Ecto neural progenitor cell (in vitro differentiated cells): Measurements from ENCODE around the gene HIRA.
"Not testable (repeated sequence)": the region's sequence is repeated elsewhere in the genome, so short reads cannot be mapped to it uniquely, and the experiment has no call there.

Experiments
- DNase-seq: peaks from one replicate; pipeline ENCODE4 v3.0.0-alpha.2; 2018; ENCODE audit warnings: low spot score

Gene HIRA

GRCh38 chr22:19330205-19330604, 101.3 kb downstream of the HIRA start:
- not testable (repeated sequence) for DNase-seq

DNA sequence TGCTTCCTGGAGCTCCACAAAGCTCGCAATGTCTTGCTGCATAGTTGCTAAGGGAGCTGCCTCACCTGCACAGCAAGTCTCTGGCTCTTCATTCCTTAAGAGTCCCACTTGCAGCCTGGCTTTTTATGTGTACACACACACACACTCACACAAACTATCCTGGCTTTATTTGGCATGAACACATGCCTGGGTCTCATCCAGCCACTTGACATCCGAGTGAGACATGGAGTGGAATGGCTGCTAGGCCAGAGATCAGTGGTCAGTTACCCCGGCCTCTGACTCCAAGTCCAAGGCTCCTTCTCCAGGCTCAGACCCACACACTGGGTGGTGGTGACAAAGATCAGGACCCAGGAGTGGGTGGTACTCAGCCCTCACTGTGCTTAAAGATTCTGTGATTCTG, 102.1 kb downstream of the HIRA start:
- DNase-seq, result no peak

DNA sequence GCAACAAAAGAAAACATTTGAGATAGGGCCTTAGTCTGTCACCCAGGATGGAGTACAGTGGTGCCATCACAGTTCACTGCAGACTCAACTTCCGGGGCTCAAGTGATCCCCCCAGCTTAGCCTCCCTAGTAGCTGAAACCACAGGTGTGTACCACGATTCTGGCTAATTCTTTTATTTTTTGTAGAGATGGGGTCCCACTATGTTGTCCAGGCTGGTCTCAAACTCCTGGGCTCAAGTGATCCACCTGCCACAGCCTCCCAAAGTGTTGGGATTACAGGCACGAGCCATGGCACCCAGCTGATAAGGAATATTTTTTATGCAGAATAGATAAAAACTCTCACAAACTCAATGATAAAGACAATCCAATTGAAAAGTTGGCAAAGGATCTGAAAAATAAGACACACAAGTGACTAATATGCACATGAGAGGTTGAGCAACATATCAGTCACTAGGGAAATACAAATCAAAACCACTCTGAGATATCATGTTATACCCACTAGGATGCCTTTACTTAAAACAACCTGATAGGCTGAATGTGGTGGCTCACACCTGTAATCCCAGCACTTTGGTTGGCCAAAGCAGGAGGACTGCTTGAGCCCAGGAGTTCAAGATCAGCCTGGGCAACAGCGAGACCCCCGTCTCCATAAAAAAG, 106.1 kb downstream of the HIRA start:
- DNase-seq, result no peak

GRCh38 chr22:19323420-19323819, 108.1 kb downstream of the HIRA start:
- not testable (repeated sequence) for DNase-seq

- DNase-seq, result no peak
Measured at GRCh38 chr22:19321757-19322156, 109.8 kb downstream of the HIRA start.

DNA sequence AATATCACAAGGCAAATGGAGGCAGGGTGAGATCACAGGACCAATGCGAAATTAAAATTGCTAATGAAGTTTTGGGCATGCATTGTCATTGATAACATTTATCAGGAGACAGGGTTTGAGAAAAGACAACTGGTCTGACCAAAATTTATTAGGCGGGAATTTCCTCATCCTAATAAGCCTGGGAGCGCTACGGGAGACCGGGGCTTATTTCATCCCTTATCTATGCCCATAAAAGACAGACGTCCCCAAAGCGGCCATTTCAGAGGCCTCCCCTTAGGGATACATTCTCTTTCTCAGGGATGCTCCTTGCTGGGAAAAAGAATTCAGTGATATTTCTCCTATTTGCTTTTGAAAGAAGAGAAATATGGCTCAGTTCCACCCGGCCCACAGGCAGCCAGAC, 111.4 kb downstream of the HIRA start:
- DNase-seq, result not testable (repeated sequence)

DNA sequence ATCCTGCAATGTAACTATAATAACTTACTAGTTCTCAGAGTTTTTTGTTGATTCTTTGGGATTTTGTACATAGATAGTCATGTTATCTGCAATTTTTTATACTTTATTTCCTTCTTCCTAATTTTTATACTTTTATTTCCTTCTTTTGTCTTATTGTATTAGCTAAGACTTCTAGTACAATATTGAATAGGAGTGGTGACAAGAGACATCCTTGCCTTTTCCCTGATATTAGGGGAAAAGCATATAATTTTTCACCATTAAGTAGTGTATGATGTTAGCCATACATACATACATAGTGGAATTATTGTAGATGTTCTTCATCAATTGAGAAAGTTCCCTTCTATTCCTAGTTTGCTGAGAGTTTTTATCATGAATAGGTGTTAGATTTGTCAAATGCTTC, 112.3 kb downstream of the HIRA start:
- no peak for DNase-seq

- DNase-seq, result no peak
Measured at GRCh38 chr22:19317865-19318264, 113.7 kb downstream of the HIRA start.

- DNase-seq, result no peak
Measured at GRCh38 chr22:19307872-19308271, 123.7 kb downstream of the HIRA start.

DNA sequence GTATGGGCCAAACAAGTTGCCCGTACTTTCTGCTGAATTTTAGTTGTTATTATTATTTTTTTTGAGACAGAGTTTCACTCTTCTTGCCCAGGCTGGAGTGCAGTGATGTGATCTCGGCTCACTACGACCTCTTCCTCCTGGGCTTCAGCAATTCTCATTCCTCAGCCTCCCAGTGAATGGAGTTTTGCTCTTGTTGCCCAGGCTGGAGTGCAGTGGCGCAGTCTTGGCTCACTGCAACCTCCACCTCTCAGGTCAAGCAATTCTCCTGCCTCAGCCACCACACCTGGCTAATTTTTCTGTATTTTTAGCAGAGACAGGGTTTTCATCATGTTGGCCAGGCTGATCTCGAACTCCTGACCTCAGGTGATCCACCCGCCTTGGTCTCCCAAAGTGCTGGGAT, 125.0 kb downstream of the HIRA start:
- not testable (repeated sequence) for DNase-seq

- DNase-seq, result no peak
Measured at GRCh38 chr22:19304547-19304946, 127.0 kb downstream of the HIRA start.

DNA sequence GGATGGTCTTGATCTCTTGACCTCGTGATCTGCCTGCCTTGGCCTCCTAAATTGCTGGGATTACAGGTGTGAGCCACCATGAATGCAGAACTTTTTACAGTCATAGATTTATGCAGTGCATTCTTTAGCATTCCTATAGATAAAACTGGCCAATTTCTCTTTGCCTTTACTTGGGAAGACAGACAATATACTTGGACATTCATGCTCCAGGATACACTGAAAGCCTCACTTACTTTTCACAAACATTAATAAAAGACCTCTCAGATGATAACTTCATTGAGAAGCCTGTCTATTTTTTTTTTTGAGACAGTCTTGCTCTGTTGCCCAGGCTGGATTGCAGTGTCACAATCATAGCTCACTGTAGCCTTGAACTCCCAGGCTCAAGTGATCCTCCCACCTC, 127.7 kb downstream of the HIRA start:
- no peak for DNase-seq

- no peak for DNase-seq
Measured at GRCh38 chr22:19295733-19296132, 135.8 kb downstream of the HIRA start.

GRCh38 chr22:19292458-19293230, 138.9 kb downstream of the HIRA start:
- DNase-seq, result no peak

DNA sequence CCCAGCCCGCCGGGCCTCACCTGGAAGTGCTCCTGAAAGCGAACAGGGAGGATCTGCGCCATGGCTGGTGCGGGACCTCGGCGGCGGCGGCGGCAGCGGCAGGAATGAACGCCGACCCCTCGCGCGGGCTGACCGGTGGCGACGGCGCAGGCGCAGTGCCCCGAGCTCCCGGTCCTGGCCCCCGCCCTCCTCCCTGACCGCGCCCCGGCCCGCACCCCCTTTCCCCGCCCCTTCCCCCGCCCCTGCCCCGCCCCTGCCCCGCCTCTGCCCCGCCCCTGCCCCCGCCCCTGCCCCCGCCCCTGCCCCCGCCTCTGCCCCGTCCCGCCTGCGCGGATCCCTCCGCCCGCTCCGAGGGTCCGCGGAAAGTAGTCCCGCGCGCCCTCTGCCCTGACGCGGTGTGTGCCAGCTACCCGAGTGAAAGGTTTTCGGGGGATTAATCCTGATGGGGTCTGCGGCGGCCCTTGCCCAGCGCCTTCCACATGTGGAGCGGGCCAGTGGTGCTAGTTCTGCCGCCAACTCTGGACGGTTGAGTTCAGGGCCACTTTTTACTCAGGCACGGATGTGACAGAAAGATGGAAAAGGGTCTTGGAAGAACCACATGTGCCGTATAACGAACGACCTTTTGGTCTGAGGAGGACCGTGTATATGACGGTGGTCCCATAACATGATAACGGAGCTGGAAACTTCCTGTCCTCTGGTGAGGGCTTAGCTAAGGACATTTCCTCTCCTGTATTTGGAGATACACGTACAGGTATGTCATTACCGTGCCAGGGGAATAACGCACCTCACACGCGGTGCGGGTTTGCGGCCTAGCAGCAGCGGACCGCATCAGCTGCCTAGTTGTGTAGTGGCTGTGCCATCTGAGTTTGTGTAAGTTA, 139.7 kb downstream of the HIRA start, which contains the start of gene CLTCL1:
TSS of gene CLTCL1 (minus strand) at position 140 of the 878 bp plus-strand sequence. CDS start at position 62, 78 bp downstream.
- peak; percentile 94 for DNase-seq

GRCh38 chr22:19291218-19291579, 140.3 kb downstream of the HIRA start:
- peak; percentile 75 for DNase-seq

- DNase-seq, result peak; percentile 49
Measured at GRCh38 chr22:19290400-19291217, 140.9 kb downstream of the HIRA start.

DNA sequence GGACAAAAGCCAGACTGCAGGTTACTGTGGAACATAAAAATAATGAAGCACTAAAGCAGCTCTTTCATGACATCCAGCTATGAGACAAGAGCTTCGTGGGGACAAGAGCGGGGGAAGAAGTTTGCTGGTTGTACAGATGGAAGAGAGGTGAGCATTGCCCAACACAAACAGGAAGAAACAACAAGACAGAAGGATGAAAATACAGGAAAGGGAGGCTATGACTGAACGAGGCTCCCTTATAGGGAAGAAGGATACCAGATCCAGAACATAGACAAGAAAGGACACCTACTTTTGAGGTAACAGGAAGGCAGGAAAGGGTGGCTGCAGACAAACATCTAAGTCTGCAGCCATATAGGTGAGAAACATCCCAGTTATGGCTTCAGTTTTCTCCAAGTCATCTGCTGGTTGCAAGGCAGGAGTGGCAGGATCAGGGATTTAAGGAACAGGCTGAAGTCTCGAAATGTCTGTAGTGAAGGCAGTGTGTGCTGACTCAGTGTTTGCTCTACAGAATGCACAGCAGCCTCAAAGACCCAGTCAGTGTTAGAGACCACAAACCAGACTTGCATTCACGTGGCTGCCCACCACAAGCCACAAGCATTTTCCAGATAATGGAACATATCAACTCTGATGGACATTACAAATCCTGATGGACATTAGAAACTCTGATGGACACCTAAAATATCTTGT, 141.9 kb downstream of the HIRA start:
- DNase-seq, result no peak

- DNase-seq, result no peak
Measured at GRCh38 chr22:19287889-19288288, 143.6 kb downstream of the HIRA start.

GRCh38 chr22:19287076-19287707, 144.3 kb downstream of the HIRA start:
- no peak for DNase-seq

GRCh38 chr22:19285831-19286230, 145.7 kb downstream of the HIRA start:
- no peak for DNase-seq
